ENCODE measurements around the gene ITPR1.

ITPR1 gene

GRCh38 chr3:4493014-4493940, at the start of gene ITPR1:
TSS of gene ITPR1 (plus strand) at chr3:4493348. CDS start at chr3:4516492, 23,144 bp downstream.
- TF ChIP-seq CSDC2 (CRISPR knock-in tag; IDR thresholded peaks at IDR 0.05) (peak; percentile 31; the same call in 1 of the 2 replicates), SNAI2 (CRISPR knock-in tag; IDR thresholded peaks at IDR 0.05) (no peak)
- ATAC-seq = peak; percentile 92

- TF ChIP-seq ZC3H10 (CRISPR knock-in tag; IDR thresholded peaks at IDR 0.05) = no peak
- TF ChIP-seq ZNF8 (CRISPR knock-in tag; IDR thresholded peaks at IDR 0.05) = no peak
- no peak for TF ChIP-seq ZFP3 (CRISPR knock-in tag; IDR thresholded peaks at IDR 0.05)
- no peak for TF ChIP-seq CSRNP3 (CRISPR knock-in tag; IDR thresholded peaks at IDR 0.05)
- TF ChIP-seq TCF4 (CRISPR knock-in tag; IDR thresholded peaks at IDR 0.05; ENCODE audit: borderline replicate concordance) = no peak
- TF ChIP-seq POU6F1 (CRISPR knock-in tag; IDR thresholded peaks at IDR 0.05; ENCODE audit: borderline replicate concordance, low read depth) = no peak
- no peak for TF ChIP-seq ZFP30 (CRISPR knock-in tag; IDR thresholded peaks at IDR 0.05)
- no peak for TF ChIP-seq SNAI2 (CRISPR knock-in tag; IDR thresholded peaks at IDR 0.05)
- no peak for TF ChIP-seq OSR1 (CRISPR knock-in tag; IDR thresholded peaks at IDR 0.05)
- no peak for TF ChIP-seq ESRRG (CRISPR knock-in tag; IDR thresholded peaks at IDR 0.05)
- TF ChIP-seq TOX (CRISPR knock-in tag; IDR thresholded peaks at IDR 0.05; ENCODE audit: borderline replicate concordance) = no peak
- no peak for TF ChIP-seq CSDC2 (CRISPR knock-in tag; IDR thresholded peaks at IDR 0.05)
- no peak for TF ChIP-seq TSHZ2 (CRISPR knock-in tag; IDR thresholded peaks at IDR 0.05)
- TF ChIP-seq PPARA (CRISPR knock-in tag; IDR thresholded peaks at IDR 0.05; ENCODE audit: borderline replicate concordance) = no peak
- no peak for TF ChIP-seq ZNF70 (CRISPR knock-in tag; IDR thresholded peaks at IDR 0.05)
- TF ChIP-seq PATZ1 (CRISPR knock-in tag; IDR thresholded peaks at IDR 0.05; ENCODE audit: borderline replicate concordance) = no peak
- TF ChIP-seq ZNF565 (CRISPR knock-in tag; conservative IDR thresholded peaks at IDR 0.05; ENCODE audit: low read depth) = no peak
- no peak for TF ChIP-seq BACH2 (CRISPR knock-in tag; IDR thresholded peaks at IDR 0.05; ENCODE audit: borderline replicate concordance)
- no peak for ATAC-seq
Observed at GRCh38 chr3:4447295-4447999, 45.7 kb upstream of the ITPR1 start.

- ATAC-seq = no peak
- TF ChIP-seq CREB5 (CRISPR knock-in tag; IDR thresholded peaks at IDR 0.05; ENCODE audit: low read depth) (no peak), GLIS3 (CRISPR knock-in tag; IDR thresholded peaks at IDR 0.05) (no peak), PPARA (CRISPR knock-in tag; IDR thresholded peaks at IDR 0.05; ENCODE audit: borderline replicate concordance) (no peak), CSRNP3 (CRISPR knock-in tag; IDR thresholded peaks at IDR 0.05) (no peak), ARNTL (CRISPR knock-in tag; IDR thresholded peaks at IDR 0.05; ENCODE audit: borderline replicate concordance, low read depth) (no peak)
Observed at GRCh38 chr3:4448187-4448586, 45.0 kb upstream of the ITPR1 start.

Data from SK-N-SH treated with all-trans-retinoic acid at 6 μM for 48 hours (cell line).